Stimulated activated CD8-positive, alpha-beta memory T cell treated with anti-CD3 and anti-CD28 coated beads, Interleukin-12 subunit alpha, Interleukin-12 subunit beta, amount 100 ng/mL, for 4 hours (primary cell): ENCODE measurements around the gene SLC2A9.

Source experiments
- DNase-seq: peaks from one replicate; pipeline ENCODE4 v3.0.0-alpha.2; 2020; ENCODE audit warnings: low read depth

Gene SLC2A9

GRCh38 chr4:9891740-9892139 lies 129.6 kb downstream of the SLC2A9 start:
- no peak for DNase-seq

DNA sequence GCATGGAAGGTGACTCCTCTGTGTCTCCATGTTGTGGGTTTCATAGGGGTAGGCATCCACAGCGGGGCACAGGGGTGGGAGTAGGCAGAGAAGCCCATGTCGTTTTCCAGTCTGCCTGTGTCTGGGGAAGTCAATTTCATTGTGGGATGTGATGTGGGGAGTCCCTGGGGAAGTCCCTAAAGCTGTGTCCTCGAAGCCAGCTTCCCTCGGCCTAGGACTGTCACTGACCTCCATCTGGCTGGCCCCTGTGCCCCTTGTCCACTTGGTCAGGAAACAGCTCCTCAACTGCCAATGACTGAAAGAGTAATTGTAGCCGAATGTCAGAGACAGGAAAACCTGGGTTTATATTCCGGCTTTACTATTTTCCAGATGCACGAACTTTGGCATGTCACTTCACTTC lies 130.2 kb downstream of the SLC2A9 start:
- DNase-seq, result no peak

GRCh38 chr4:9889306-9889705 lies 132.0 kb downstream of the SLC2A9 start:
- DNase-seq, result no peak

DNA sequence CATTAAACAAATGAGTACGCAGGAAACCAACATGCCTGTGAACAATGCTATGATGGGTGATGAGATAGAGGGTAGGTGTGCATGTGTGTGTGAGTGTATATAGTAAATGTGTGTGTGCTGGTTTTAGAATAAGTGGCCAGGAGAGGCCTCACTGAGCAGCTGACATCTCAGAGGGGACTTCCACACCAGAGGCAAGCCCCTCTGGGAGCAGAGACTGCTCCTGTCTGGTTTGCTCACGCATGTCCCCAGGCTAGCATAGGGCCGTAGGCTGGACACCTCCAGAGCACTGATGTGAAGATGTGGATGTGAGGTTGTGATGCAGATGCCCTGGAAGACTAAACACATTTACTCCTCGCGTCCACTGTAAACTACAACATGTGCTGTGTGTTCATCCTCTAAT lies 135.3 kb downstream of the SLC2A9 start:
- DNase-seq, result no peak

- DNase-seq, result no peak
Measured at GRCh38 chr4:9880406-9881197, 140.7 kb downstream of the SLC2A9 start.

- DNase-seq, result no peak
Measured at GRCh38 chr4:9877123-9877522, 144.2 kb downstream of the SLC2A9 start.

GRCh38 chr4:9875516-9875915 lies 145.8 kb downstream of the SLC2A9 start:
- no peak for DNase-seq

DNA sequence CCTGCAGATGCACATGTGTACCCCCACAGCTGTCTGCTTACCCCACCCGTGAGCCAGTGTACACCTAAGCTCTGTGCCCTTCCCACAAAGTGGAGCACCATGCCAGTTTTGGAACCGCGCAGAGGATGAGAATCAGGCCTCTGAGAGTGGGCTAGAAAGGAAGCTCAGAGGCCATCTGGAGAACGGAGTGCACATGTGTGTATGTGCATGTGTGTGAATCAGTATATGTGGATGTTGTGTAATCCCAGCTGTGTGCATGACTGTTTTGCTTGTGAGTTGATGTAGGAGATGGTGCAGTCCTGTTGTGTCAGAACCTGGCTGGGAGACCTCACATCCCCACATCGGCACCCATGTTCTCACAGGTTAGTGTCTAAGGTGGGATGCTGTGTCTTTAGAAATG lies 146.9 kb downstream of the SLC2A9 start:
- no peak for DNase-seq

DNA sequence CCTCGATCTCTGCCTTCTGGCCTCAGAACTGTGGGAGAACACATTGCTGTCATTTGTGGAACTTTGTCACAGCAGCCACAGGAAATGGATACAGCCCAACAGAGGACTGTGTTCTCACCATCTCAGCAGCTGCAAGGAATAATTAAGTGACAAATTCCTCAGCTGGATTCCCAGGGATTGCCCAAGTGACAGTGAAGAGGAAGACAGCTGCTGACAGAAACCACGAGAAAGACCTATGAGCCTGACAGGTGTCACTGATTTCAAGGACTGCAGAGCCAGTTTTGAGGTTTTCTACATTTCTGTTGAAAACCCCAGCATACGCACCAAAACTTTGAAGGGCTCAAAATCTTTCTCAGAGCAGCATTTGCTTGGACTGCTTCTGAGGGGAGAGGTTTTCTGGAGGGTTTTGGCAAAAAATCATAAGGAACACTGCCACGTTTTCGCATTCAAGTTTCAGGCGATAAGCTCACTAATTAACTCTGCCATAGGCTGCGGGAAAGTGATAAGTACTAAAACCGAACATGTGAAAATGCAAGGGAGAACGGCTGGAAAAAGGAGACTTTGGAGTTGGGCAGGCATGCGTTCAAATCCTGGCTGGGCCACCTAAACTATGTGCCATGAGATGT lies 151.0 kb downstream of the SLC2A9 start:
- no peak for DNase-seq

DNA sequence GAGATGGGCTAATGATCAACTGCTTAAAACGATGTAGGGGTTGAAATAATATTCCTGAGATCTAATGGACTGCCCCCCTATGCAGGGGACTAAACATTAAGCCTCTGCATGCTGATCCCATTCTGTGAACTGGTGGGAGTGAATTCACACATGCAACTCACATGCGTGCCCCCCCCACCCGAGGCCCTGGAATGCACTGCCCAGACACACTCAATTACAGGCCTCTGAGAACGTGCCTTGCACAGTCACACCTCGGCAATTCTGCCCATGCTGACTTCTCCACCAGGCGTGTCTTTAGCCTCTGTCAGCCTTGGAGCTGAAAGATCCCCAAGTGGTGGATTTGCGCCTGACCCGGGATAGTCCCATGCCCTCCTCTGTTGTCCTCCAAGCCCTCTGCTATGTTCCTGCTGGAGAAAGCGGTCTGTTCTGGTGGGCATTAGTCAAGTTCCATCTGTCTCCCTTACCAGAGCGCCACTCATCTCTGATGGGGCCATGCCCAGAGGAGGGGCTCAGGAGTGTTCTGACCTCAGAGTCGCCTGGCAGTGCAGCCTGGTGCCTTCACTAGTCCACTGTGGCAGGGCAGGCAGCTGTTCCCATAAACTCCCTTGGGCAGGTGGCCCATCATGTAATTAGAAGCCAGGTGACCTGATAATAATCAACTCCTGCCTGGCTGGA lies 153.4 kb downstream of the SLC2A9 start:
- no peak for DNase-seq

GRCh38 chr4:9866931-9867330 lies 154.4 kb downstream of the SLC2A9 start:
- no peak for DNase-seq

DNA sequence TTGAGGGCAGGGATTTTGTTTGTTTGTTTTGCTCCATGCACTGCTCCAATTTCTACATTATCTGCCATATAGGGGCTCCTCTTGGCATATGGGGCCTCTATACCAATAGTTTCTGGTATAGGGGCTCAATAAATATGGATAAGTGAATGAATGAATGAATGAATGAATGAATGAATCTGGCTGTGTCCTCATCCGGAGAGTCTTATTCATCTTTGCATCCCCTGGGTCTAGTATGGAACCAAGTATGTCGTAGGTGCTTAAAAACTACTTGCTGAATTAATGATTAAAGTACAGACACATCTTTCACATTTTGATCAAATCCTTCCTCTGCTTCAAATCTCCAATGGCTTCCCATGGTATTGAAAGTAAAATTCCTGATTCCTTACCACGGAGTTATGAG lies 159.7 kb downstream of the SLC2A9 start:
- DNase-seq, result no peak

DNA sequence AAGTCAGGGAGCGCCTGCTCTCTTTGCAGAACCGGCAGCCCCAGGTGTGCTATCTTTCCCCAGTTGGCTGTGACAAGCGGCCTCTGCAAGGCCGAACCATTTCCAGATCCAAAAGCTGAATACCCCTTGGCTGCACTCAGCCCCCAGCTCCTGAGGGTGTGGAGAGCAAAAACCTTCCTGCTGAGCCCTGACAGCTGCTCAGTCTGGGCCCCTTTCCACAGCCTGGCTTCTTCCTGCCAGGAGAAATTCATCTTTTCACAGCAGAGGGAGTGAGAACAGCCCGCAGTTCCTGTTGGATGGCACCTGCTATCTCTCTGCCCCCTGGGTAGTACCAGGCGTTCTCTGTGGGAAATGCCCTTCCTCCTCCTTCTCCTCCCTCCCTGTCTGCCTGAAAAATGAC lies 161.5 kb downstream of the SLC2A9 start:
- DNase-seq, result no peak

DNA sequence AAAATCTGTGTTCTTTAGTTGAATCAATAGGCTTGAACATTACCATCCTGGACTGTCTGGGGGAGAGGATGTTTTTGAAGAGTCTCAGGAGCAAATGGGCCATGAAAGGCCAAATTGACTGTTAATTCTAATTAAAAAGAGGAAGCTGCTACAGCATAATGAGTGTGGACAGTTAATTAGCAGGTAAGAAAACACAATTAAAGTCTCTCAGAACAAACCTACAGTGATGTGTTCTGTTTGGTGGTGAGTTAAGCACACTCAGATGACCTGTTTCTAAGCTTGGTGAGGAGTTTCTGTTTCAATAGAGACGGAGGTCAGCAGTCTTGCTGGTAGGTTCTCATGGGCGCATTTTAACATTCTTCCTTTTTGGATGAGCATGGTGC lies 171.8 kb downstream of the SLC2A9 start:
- no peak for DNase-seq

DNA sequence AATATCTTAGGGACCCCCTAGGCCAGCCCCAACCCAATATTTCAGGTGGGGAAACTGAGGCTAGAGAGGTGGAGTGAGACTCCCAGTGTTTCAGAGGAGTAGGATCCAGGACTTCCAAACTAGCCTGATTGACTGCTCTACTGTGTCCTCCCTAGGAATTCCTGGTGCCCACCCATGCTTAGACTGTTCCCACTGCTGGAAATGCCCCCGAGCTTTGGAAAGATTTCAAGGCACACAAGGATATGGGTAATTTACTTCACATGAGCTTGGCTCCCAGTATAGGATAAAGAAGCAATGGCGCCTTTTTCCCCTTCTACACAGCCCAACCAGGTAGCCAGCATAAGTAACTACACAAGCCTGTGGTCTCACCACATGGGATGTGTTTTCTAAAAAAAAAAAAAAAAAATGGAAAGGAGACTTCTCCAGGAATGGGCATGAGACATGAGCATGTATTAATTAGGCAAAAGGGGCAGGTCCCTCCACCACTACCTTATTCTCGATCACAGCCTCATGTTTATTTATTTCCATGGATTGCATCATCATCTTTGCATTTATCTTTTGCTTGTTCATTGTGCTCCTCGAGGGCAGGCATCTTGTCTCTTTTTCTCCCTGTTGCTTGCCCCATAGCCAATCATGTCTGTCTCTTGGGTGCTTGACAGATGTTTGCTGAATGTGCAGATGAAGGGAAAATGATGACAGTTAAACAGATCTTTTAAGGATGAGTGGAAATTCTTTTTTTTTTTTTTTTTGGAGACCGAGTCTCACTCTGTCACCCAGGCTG lies 173.1 kb downstream of the SLC2A9 start:
- no peak for DNase-seq

DNA sequence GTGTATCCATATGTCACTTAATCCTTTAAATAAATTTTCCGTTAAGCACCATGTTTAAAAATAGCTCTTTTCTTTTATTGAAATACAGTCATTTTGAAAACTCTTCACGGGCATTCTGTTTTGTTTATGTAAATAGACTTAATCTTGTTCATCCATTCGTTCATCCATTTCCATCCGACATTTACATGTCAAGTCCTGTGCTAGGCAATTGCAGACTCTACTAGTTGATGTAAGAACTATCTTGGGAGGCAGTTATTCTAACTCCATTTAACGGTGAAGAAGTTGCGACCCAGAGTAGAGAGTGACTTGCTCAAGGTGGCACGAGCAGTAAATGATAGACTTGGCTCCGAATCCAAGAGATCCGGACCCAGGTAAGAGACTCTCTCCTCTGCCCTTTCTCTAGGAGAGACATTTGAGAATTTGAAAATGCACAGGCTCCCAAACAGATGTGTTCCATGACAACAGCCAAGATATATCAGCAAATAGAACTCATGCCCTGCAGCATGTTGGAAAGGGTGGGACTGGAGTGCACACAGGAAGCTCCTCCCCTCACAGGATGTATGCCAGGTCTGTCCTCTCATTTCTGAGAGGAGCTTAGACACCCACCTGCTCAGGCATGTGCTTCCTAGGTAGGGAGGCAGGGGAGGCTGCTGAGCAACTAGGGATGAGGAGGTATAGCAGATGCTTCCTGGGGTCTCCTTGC lies 175.4 kb downstream of the SLC2A9 start:
- DNase-seq, result no peak

- DNase-seq, result no peak
Measured at GRCh38 chr4:9841072-9841471, 180.2 kb downstream of the SLC2A9 start.

DNA sequence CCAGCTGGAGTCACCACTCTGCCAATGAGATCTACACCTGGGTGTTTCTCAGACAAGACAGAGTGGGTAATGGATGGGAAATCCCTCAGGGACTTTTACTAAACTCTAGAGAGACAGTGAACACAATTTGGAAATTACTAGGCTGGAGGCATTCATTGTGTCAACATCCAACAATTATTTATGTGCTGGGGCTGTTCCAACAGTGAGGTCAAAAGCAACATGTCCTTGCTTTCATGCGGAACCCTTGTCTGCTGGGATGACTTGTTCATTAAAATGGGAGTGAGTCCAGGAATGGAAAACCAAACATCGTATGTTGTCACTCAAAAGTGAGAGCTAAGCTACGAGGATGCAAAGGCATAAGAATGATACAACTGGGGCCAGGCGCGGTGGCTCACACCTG lies 185.9 kb downstream of the SLC2A9 start:
- DNase-seq, result no peak

DNA sequence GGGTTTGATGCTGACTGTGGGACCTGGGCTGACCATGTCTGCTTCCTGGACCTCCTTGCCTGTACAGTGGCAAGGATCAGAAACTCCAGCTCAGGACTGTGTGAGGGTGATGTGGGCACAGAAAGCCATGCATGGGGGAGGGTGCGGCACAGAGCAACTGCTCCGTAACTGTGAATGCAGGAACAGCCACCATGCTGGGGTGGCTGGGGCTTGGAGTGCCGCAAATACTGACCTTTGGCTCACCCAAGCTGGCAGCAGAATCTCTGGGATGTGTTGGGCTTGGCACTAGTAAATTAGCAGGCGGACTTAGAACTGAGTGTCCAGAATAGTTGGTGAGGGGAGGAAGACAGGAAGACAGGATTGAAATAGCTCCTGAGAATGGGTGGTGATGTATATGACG lies 187.9 kb downstream of the SLC2A9 start:
- DNase-seq, result no peak

DNA sequence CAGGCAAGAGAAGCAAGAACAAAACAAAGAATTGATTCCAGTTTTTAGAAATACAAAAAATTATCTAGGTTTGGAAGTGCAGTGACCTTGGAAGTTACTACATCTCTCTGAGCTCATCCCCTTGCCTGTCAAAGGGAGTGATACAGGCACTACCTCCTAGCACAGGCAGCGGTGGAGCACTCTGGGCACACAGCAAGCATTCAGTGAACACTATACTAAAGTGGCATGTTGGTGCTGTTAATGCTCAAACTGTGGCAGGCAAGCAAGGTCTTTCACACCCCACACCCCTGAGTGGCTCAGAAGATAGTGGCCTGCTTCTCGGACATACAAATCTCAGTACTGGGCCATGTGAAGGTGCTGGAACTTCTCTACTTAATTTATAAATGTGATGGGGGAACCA lies 188.7 kb downstream of the SLC2A9 start:
- no peak for DNase-seq

DNA sequence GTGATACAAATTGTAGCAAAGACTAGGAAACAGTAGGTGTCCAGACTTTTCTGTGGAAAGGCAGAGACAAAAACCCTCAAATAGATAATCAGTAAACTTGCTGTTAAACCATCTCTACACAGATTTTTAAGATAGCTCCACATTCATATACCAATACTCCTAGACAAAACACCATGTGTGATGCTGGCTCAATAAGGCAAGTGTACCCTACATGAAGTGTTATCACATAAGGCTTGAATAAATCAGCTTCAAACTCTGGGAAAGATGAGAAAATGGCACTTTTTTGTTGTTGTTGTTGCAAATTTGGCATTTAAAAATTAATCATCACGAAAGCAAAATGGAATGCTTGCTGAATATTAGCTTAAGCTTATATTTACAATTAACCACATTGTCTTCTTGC lies 194.7 kb downstream of the SLC2A9 start:
- DNase-seq, result no peak

DNA sequence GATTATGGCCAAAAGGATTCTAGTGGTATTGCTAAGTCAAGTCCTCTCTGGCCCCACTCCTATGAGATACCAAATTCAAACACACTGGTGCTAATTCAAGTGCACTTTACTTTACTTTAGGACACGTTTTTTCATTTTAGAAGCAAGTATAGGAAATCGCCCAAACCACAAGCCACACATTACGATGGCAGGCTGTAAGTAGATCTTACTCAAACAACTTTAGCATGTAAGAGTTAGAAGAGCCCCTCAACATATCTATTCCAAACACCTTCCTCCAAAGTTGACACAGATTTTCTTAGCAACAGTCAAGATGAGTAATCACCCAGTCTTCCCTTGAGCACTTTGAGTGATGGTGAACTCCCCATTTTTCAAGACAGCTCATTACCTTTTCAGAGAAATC lies 196.2 kb downstream of the SLC2A9 start:
- DNase-seq, result no peak
